ENCODE results near the gene PLA2G7.

PLA2G7 gene

DNA sequence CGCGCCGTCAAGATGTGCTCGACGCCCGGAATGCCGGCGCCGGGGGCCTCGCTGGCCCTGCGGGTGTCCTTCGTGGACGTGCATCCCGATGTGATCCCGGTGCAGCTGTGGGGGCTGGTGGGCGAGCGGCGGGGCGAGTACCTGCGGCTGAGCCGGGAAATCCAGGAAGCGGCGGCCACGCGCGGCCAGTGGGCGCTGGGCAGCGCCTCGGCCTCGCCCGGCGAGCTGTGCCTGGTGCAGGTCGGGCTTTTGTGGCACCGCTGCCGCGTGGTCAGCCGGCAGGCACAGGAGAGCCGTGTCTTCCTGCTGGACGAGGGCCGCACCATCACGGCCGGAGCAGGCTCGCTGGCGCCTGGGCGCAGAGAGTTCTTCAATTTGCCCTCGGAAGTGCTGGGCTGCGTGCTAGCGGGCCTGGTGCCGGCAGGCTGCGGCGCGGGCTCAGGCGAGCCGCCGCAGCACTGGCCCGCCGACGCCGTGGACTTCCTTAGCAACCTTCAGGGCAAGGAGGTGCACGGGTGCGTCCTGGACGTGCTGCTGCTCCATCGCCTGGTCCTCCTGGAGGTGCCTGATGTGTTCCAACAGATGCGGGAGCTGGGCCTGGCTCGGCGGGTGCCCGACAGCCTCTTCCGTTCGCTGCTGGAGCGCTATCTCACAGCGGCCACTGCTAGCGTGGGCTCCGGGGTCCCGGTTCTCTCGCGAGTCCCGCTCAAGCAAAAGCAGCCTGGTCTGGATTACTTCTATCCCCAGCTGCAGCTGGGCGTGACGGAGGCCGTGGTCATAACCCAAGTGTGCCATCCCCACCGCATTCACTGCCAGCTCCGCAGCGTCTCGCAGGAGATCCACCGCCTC is 46.8 kb downstream of the PLA2G7 start:
- no peak for TF ChIP-seq ZNF776 (tag by site-specific recombination; IDR thresholded peaks at IDR 0.05; ENCODE audit: borderline replicate concordance)
- no peak for TF ChIP-seq PRDM1 (tag by site-specific recombination; IDR thresholded peaks at IDR 0.05)
- TF ChIP-seq ZNF426 (tag by site-specific recombination; IDR thresholded peaks at IDR 0.05), result no peak
- Histone ChIP-seq H3K27ac (ENCODE audit: extremely low read depth, low read depth, low read length) (no peak overlapping the region), H3K4me1 (ENCODE audit: control insufficient read depth, insufficient read depth, low read length) (no peaks in the 10 kb centered on the region), H3K36me3 (ENCODE audit: control insufficient read depth in 2 of 2, insufficient read depth in 1 of 2, low read length in 2 of 2) (no peaks in the 10 kb centered on the region; a peak in 1 of 3 replicates), H3K4me3 (ENCODE audit: low read depth, low read length) (no peak overlapping the region), H3K9me3 (ENCODE audit: control insufficient read depth, insufficient read depth, low read depth, low read length) (no peaks in the 10 kb centered on the region)
- ChIA-PET POLR2A (no interaction called here), CTCF (no interaction called here)

DNA sequence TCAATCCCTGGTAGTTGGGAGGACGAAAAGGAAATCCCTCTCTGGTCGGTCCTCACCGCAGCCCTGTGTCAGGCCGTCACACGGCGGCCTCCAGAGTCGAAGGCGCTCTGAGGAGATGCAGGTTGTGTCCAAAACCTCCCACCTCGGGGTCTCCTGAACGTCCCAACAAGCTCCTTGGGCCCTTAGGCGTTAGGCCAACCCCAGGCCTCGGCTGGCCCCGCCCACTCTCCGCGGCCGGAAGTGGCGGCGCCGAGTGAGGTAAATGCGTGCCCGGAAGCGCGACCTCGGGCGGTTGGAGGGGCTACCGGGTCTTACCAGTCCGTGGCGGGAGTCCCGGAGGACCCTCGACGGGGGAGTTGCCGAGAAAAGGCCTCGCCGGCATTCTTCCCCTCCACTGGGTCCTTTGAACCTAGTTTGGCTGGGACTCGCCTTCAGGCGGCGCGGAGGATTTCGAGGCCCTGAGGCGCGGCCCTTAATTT is 47.5 kb downstream of the PLA2G7 start, which contains the start of gene TDRD6:
TSS of gene TDRD6 (plus strand) at position 267 of the 479 bp plus-strand sequence. CDS start 244 bp downstream, outside the sequence.
- no peak within 1 kb of the TSS for H3K4me3 ChIP-seq (ENCODE audit: low read depth, low read length)
- no peaks in the 10 kb centered on the region for H3K9me3 ChIP-seq (ENCODE audit: control insufficient read depth, insufficient read depth, low read depth, low read length)
- no peaks in the 10 kb centered on the region; a peak in 1 of 3 replicates for H3K36me3 ChIP-seq (ENCODE audit: control insufficient read depth in 2 of 2, insufficient read depth in 1 of 2, low read length in 2 of 2)
- H3K4me1 ChIP-seq (ENCODE audit: control insufficient read depth, insufficient read depth, low read length), result no peaks in the 10 kb centered on the region
- ChIA-PET POLR2A (no interaction called here), CTCF (no interaction called here)
- TF ChIP-seq ZNF660 (tag by site-specific recombination; IDR thresholded peaks at IDR 0.05), result no peak
- no peak for TF ChIP-seq KLF8 (tag by site-specific recombination; IDR thresholded peaks at IDR 0.05)
- TF ChIP-seq ZNF16 (tag by site-specific recombination; IDR thresholded peaks at IDR 0.05; ENCODE audit: low read depth), result no peak
- TF ChIP-seq, protein P1, sequence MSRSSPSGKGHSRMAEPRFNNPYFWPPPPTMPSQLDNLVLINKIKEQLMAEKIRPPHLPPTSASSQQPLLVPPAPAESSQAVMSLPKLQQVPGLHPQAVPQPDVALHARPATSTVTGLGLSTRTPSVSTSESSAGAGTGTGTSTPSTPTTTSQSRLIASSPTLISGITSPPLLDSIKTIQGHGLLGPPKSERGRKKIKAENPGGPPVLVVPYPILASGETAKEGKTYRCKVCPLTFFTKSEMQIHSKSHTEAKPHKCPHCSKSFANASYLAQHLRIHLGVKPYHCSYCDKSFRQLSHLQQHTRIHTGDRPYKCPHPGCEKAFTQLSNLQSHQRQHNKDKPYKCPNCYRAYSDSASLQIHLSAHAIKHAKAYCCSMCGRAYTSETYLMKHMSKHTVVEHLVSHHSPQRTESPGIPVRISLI (tag by site-specific recombination; IDR thresholded peaks at IDR 0.05), result no peak
- TF ChIP-seq ZNF248 (tag by site-specific recombination; IDR thresholded peaks at IDR 0.05), result no peak
- TF ChIP-seq ZNF426 (tag by site-specific recombination; IDR thresholded peaks at IDR 0.05), result no peak
- TF ChIP-seq TCF7L2 (IDR thresholded peaks at IDR 0.05; ENCODE audit: borderline replicate concordance, low read depth, low read length), result no peak
- TF ChIP-seq, protein P2, sequence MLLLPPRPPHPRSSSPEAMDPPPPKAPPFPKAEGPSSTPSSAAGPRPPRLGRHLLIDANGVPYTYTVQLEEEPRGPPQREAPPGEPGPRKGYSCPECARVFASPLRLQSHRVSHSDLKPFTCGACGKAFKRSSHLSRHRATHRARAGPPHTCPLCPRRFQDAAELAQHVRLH (tag by site-specific recombination; IDR thresholded peaks at IDR 0.05), result no peak
- H3K27ac ChIP-seq (ENCODE audit: extremely low read depth, low read depth, low read length), result no peak within 1 kb of the TSS

DNA sequence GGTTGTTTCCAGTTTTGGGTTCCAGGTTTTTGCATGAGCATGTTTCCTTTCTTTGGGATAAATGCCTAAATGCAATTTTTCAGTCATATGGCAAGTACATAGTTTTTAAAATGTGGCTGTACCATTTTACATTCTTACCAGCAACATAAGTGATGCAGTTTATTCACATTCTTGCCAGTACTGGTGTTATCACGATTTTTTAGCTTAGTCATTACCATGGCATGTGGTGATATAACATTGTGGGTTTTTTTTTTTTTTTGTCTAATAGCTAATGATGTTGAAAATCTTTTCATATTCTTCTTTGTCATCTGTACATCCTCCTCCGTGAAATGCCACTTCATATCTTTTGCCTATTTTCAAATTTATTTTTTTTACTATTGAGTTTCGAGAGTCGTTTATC is 50.4 kb downstream of the PLA2G7 start:
- H3K9me3 ChIP-seq (ENCODE audit: control insufficient read depth, insufficient read depth, low read depth, low read length), result no peaks in the 10 kb centered on the region
- H3K36me3 ChIP-seq (ENCODE audit: control insufficient read depth in 2 of 2, insufficient read depth in 1 of 2, low read length in 2 of 2), result no peaks in the 10 kb centered on the region; a peak in 1 of 3 replicates
- POLR2A ChIA-PET, result no interaction called here
- TF ChIP-seq ZNF133 (tag by site-specific recombination; IDR thresholded peaks at IDR 0.05) (no peak), ZNF266 (tag by site-specific recombination; IDR thresholded peaks at IDR 0.05; ENCODE audit: low read depth) (no peak), ZNF701 (tag by site-specific recombination; IDR thresholded peaks at IDR 0.05) (no peak), REPIN1 (tag by site-specific recombination; IDR thresholded peaks at IDR 0.05; ENCODE audit: low read depth) (no peak), ZNF433 (tag by site-specific recombination; IDR thresholded peaks at IDR 0.05; ENCODE audit: low read depth) (no peak), ZFHX2 (tag by site-specific recombination; conservative IDR thresholded peaks at IDR 0.05) (no peak), HOXA7 (CRISPR knock-in tag; IDR thresholded peaks at IDR 0.05; ENCODE audit: borderline replicate concordance) (no peak), SP7 (tag by site-specific recombination; IDR thresholded peaks at IDR 0.05) (no peak), GLI4 (tag by site-specific recombination; IDR thresholded peaks at IDR 0.05) (no peak)
- TF ChIP-seq, protein P3, sequence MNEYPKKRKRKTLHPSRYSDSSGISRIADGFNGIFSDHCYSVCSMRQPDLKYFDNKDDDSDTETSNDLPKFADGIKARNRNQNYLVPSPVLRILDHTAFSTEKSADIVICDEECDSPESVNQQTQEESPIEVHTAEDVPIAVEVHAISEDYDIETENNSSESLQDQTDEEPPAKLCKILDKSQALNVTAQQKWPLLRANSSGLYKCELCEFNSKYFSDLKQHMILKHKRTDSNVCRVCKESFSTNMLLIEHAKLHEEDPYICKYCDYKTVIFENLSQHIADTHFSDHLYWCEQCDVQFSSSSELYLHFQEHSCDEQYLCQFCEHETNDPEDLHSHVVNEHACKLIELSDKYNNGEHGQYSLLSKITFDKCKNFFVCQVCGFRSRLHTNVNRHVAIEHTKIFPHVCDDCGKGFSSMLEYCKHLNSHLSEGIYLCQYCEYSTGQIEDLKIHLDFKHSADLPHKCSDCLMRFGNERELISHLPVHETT (tag by site-specific recombination; IDR thresholded peaks at IDR 0.05), result no peak
- TF ChIP-seq, protein P2 (tag by site-specific recombination; IDR thresholded peaks at IDR 0.05), result no peak
- no peak overlapping the region for H3K4me3 ChIP-seq (ENCODE audit: low read depth, low read length)
- no peak overlapping the region for H3K27ac ChIP-seq (ENCODE audit: extremely low read depth, low read depth, low read length)
- CTCF ChIA-PET, result interaction anchor here (1.2 kb wide), 1 partner anchor 9 kb away, joined by 4 read pairs; no protein-coding TSS in a partner anchor
- no peaks in the 10 kb centered on the region for H3K4me1 ChIP-seq (ENCODE audit: control insufficient read depth, insufficient read depth, low read length)
